Measurements from ENCODE around the gene SH3BP2. TPM values are rescaled to one million over a fixed set of nuclear protein-coding genes. Genes with fewer than 3 reads are reported as not detected.
A peak's percentile ranks its signal among the peaks of the same experiment; 100 is the strongest.

SH3BP2 gene
- total and polyA plus RNA-seq, 7 experiments from 2014 or later, result 5.9 to 269 (median 23.1) TPM

DNA sequence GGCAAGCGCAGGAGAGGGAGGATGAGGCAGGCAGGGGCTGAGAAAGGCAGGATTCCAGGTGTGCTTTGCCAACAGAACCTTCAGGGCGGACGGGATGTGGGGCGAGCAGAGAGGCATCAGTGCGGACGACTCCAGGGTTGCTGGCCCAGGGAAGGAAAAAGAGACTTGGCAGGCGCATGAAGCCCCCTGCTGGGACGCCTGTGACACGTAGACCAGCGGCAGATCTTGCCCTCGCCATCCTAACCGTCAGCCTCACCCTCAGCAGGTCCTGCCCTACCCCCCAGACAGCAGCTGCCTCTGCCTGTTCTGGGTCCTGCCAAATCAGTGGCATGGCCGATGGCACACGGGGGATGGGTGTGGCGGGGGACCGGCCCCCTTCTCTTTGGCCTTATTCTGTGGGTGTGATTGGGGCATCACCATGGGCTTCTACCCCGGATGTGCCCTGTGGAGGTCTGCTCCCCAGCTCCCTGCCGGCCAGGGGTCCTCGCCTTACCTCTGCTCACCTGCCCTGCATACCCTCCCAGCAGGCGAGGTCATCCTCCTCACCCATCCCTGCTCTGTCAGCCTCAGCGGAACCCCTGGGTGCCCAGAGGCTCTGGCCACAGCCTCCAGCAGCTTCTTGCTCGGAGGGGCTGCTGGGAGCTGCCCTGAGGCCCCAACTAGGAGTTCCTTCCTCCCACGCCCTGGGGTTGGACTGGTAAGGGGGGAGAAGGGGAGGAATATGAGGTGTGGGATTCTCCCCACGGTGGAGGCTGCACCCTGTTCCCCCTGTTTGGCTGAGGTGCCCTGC, 2.9 kb upstream of the SH3BP2 start:
- no peak overlapping the region for H3K27ac ChIP-seq (ENCODE audit: low read depth, low read length)
- H3K27me3 ChIP-seq (ENCODE audit: control insufficient read depth in 2 of 2, insufficient read depth in 2 of 2, low read length in 2 of 2), result no peaks in the 10 kb centered on the region
- peak overlapping the region in 3 of 10 donors; percentile 6 to 69 (median 20) for H3K4me3 Mint-ChIP-seq
- no peaks in the 10 kb centered on the region for H3K9me3 ChIP-seq (ENCODE audit: control insufficient read depth in 2 of 3, low read length in 3 of 3)
- no peak for DNase-seq
- peaks cover 0 to 2% (median 0%) of the 10 kb centered on the region in 5 donors for H3K36me3 Mint-ChIP-seq
- H3K4me1 Mint-ChIP-seq, result peaks cover 30 to 66% (median 53%) of the 10 kb centered on the region in 7 donors
- no peak for ATAC-seq
- H3K9me3 Mint-ChIP-seq, result no peaks in the 10 kb centered on the region
- CTCF ChIA-PET, result no interaction called here
- POLR2A ChIA-PET, result no interaction called here
- H3K4me3 ChIP-seq (ENCODE audit: low read length), result no peak overlapping the region
- H3K36me3 ChIP-seq (ENCODE audit: control insufficient read depth in 2 of 3, insufficient read depth in 3 of 3, low read length in 3 of 3), result no peaks in the 10 kb centered on the region
- intact Hi-C loops (cut with micrococcal nuclease), result loop anchor here in 1 of 2 donors (5.0 kb wide), 1 partner anchor 62 kb away; no protein-coding TSS in a partner anchor
- peak overlapping the region; percentile 31 to 89 (median 74) for H3K27ac Mint-ChIP-seq
- H3K27me3 Mint-ChIP-seq, result no peaks in the 10 kb centered on the region
- peaks cover 34 to 44% of the 10 kb centered on the region in 2 donors for H3K4me1 ChIP-seq (ENCODE audit: control insufficient read depth in 2 of 2, insufficient read depth in 2 of 2, low read length in 2 of 2)

DNA sequence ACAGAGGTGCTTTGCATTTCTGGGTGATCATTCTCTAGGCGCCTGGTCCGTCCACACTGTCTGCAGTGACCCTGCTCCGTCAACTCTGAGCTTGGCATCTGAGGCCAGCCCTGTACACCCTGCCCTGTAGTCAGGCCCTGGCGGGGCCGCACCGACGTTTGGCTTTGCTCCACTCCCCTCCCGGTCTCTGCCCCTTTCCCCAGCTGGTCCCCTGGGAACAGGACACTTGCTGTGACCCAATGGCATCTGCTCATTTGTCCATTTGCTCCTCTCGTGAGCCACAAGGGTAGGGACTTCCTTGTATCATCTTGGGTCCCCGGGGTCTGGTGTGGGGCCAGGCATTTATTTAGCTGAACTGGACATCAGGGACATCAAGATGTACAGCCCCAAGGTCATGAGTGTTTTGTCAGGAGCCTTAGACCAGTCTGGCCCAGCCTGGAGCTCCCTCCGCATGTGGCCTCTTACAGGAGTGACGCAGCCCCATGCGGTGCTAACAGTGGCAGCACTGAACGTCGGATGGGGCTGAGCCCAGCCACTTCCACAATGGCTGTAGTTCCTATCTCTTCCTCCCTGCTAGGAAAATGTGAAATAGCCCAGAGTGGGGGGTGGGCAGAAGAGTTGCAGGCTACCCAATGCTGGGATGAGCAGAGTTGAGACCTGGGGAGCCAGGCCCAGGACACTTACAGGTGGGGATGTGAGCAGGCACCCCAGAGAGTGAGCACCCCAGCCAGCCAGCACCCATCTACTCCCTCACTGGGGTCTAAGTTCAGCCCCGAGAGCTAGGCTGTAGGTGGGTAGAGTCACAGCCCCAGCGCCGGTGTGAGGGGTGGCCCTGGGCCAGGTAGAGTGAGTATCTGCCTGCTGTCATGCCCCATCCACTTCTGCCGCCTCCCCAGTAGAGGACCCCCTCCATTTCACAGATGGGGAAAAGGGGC, 2.0 kb upstream of the SH3BP2 start:
- ChIA-PET POLR2A (interaction anchor here (0.7 to 0.9 kb wide), 2 partner anchors 9 to 13 kb away, joined by 3 to 4 read pairs; no protein-coding TSS in a partner anchor), CTCF (no interaction called here)
- Mint-ChIP-seq H3K27me3 (no peaks in the 10 kb centered on the region), H3K27ac (peak overlapping the region in 8 of 9 donors; percentile 61 to 82 (median 74)), H3K4me3 (peak overlapping the region in 3 of 10 donors; percentile 8 to 84 (median 21)), H3K4me1 (peaks cover 34 to 68% (median 48%) of the 10 kb centered on the region in 7 donors), H3K9me3 (no peaks in the 10 kb centered on the region), H3K36me3 (no peaks in the 10 kb centered on the region)
- intact Hi-C loops (cut with micrococcal nuclease), result no loop called here
- peak overlapping the region; percentile 12 for H3K27ac ChIP-seq (ENCODE audit: low read depth, low read length)
- H3K4me3 ChIP-seq (ENCODE audit: low read length), result no peak overlapping the region
- ATAC-seq (peak; percentile 16), DNase-seq (no peak)
- no peaks in the 10 kb centered on the region for H3K36me3 ChIP-seq (ENCODE audit: control insufficient read depth in 2 of 3, insufficient read depth in 3 of 3, low read length in 3 of 3)
- no peaks in the 10 kb centered on the region for H3K9me3 ChIP-seq (ENCODE audit: control insufficient read depth in 2 of 3, low read length in 3 of 3)
- peaks cover 34 to 44% of the 10 kb centered on the region in 2 donors for H3K4me1 ChIP-seq (ENCODE audit: control insufficient read depth in 2 of 2, insufficient read depth in 2 of 2, low read length in 2 of 2)
- H3K27me3 ChIP-seq (ENCODE audit: control insufficient read depth in 2 of 2, insufficient read depth in 2 of 2, low read length in 2 of 2), result no peaks in the 10 kb centered on the region

GRCh38 chr4:2791518-2792395, 1.1 kb upstream of the SH3BP2 start:
- POLR2A ChIA-PET, result interaction anchor here (0.6 to 1.2 kb wide), 4 partner anchors 8 to 160 kb away, joined by 3 to 5 read pairs (median 4); no protein-coding TSS in a partner anchor
- Mint-ChIP-seq H3K4me1 (peaks cover 30 to 65% (median 46%) of the 10 kb centered on the region in 7 donors), H3K9me3 (no peaks in the 10 kb centered on the region), H3K27me3 (no peaks in the 10 kb centered on the region), H3K27ac (peak overlapping the region in 8 of 9 donors; percentile 61 to 80 (median 71)), H3K4me3 (peak overlapping the region in 6 of 10 donors; percentile 8 to 85 (median 48)), H3K36me3 (no peaks in the 10 kb centered on the region)
- CTCF ChIA-PET, result no interaction called here
- intact Hi-C loops (cut with micrococcal nuclease), result no loop called here
- Histone ChIP-seq H3K27me3 (ENCODE audit: control insufficient read depth in 2 of 2, insufficient read depth in 2 of 2, low read length in 2 of 2) (no peaks in the 10 kb centered on the region), H3K9me3 (ENCODE audit: control insufficient read depth in 2 of 3, low read length in 3 of 3) (no peaks in the 10 kb centered on the region), H3K4me1 (ENCODE audit: control insufficient read depth in 2 of 2, insufficient read depth in 2 of 2, low read length in 2 of 2) (peaks cover 27 to 35% of the 10 kb centered on the region in 2 donors), H3K4me3 (ENCODE audit: low read length) (no peak overlapping the region), H3K27ac (ENCODE audit: low read depth, low read length) (peak overlapping the region; percentile 12), H3K36me3 (ENCODE audit: control insufficient read depth in 2 of 3, insufficient read depth in 3 of 3, low read length in 3 of 3) (no peaks in the 10 kb centered on the region)
- no peak for DNase-seq
- ATAC-seq, result no peak

GRCh38 chr4:2792396-2792710, 532 bp upstream of the SH3BP2 start:
- ChIA-PET CTCF (no interaction called here), POLR2A (interaction anchor here (0.6 to 1.2 kb wide), 2 partner anchors 11 to 159 kb away, joined by 3 to 5 read pairs; no protein-coding TSS in a partner anchor)
- H3K4me3 ChIP-seq (ENCODE audit: low read length), result no peak overlapping the region
- Mint-ChIP-seq H3K9me3 (no peaks in the 10 kb centered on the region), H3K27me3 (no peaks in the 10 kb centered on the region), H3K4me1 (peaks cover 25 to 59% (median 45%) of the 10 kb centered on the region in 7 donors), H3K36me3 (no peaks in the 10 kb centered on the region), H3K27ac (peak overlapping the region in 4 of 9 donors; percentile 61 to 75 (median 70)), H3K4me3 (peak overlapping the region in 7 of 10 donors; percentile 32 to 85 (median 49))
- intact Hi-C loops (cut with micrococcal nuclease), result no loop called here
- H3K27me3 ChIP-seq (ENCODE audit: control insufficient read depth in 2 of 2, insufficient read depth in 2 of 2, low read length in 2 of 2), result no peaks in the 10 kb centered on the region
- ATAC-seq, result no peak
- H3K4me1 ChIP-seq (ENCODE audit: control insufficient read depth in 2 of 2, insufficient read depth in 2 of 2, low read length in 2 of 2), result peaks cover 22 to 31% of the 10 kb centered on the region in 2 donors
- no peak for DNase-seq
- no peaks in the 10 kb centered on the region for H3K36me3 ChIP-seq (ENCODE audit: control insufficient read depth in 2 of 3, insufficient read depth in 3 of 3, low read length in 3 of 3)
- no peaks in the 10 kb centered on the region for H3K9me3 ChIP-seq (ENCODE audit: control insufficient read depth in 2 of 3, low read length in 3 of 3)
- H3K27ac ChIP-seq (ENCODE audit: low read depth, low read length), result no peak overlapping the region

GRCh38 chr4:2793586-2794485, 951 bp downstream of the SH3BP2 start:
- Histone ChIP-seq H3K36me3 (ENCODE audit: control insufficient read depth in 2 of 3, insufficient read depth in 3 of 3, low read length in 3 of 3) (no peaks in the 10 kb centered on the region), H3K4me1 (ENCODE audit: control insufficient read depth in 2 of 2, insufficient read depth in 2 of 2, low read length in 2 of 2) (peaks cover 19 to 35% of the 10 kb centered on the region in 2 donors), H3K9me3 (ENCODE audit: control insufficient read depth in 2 of 3, low read length in 3 of 3) (no peaks in the 10 kb centered on the region), H3K4me3 (ENCODE audit: low read length) (peak overlapping the region; percentile 58), H3K27me3 (ENCODE audit: control insufficient read depth in 2 of 2, insufficient read depth in 2 of 2, low read length in 2 of 2) (no peaks in the 10 kb centered on the region), H3K27ac (ENCODE audit: low read depth, low read length) (peak overlapping the region; percentile 48)
- Mint-ChIP-seq H3K27ac (peak overlapping the region; percentile 40 to 88 (median 66)), H3K4me3 (peak overlapping the region; percentile 78 to 88 (median 86)), H3K36me3 (no peaks in the 10 kb centered on the region), H3K27me3 (no peaks in the 10 kb centered on the region), H3K4me1 (peaks cover 39 to 62% (median 50%) of the 10 kb centered on the region in 7 donors), H3K9me3 (no peaks in the 10 kb centered on the region)
- ChIA-PET CTCF (no interaction called here), POLR2A (interaction anchor here (0.7 to 1.5 kb wide), 3 partner anchors 17 to 48 kb away, joined by 3 to 6 read pairs (median 4); no protein-coding TSS in a partner anchor)
- intact Hi-C loops (cut with micrococcal nuclease), result no loop called here
- no peak for ATAC-seq
- DNase-seq, result peak in 2 of 9 donors; percentile 16 to 63

Data from naive thymus-derived CD4-positive, alpha-beta T cell (primary cell).